Ishikawa (cell line): ENCODE measurements around the gene DMRTB1.

Source experiments
- CEBPB ChIP-seq: IDR thresholded peaks from 2 replicates; pipeline ENCODE4 v1.6.1; 2012
- CREB1 ChIP-seq: IDR thresholded peaks from 2 replicates; pipeline ENCODE4 v1.6.1; 2012; ENCODE audit warnings: low read depth
- EGR1 ChIP-seq: IDR thresholded peaks from 2 replicates; pipeline ENCODE4 v1.6.1; 2012
- EP300 ChIP-seq: IDR thresholded peaks from 2 replicates; pipeline ENCODE4 v1.6.1; 2012; ENCODE audit warnings: borderline replicate concordance
- MAX ChIP-seq: IDR thresholded peaks from 2 replicates; pipeline ENCODE4 v1.6.1; 2012
- NFIC ChIP-seq: IDR thresholded peaks from 2 replicates; pipeline ENCODE4 v1.6.1; 2012
- RAD21 ChIP-seq: IDR thresholded peaks from 2 replicates; pipeline ENCODE4 v1.6.1; 2012; ENCODE audit warnings: low read depth
- REST ChIP-seq: IDR thresholded peaks from 2 replicates; pipeline ENCODE4 v1.6.1; 2012; ENCODE audit warnings: low read depth, mild to moderate bottlenecking
- TAF1 ChIP-seq: IDR thresholded peaks from 2 replicates; pipeline ENCODE4 v1.6.1; 2012; ENCODE audit warnings: low read depth, mild to moderate bottlenecking
- TCF12 ChIP-seq: IDR thresholded peaks from 2 replicates; pipeline ENCODE4 v1.6.1; 2012; ENCODE audit warnings: low read depth
- TEAD4 ChIP-seq: IDR thresholded peaks from 2 replicates; pipeline ENCODE4 v1.6.1; 2012
- USF1 ChIP-seq: IDR thresholded peaks from 2 replicates; pipeline ENCODE4 v1.6.1; 2012
- YY1 ChIP-seq: IDR thresholded peaks from 2 replicates; pipeline ENCODE4 v1.6.1; 2012; ENCODE audit warnings: low read depth
- ZBTB7A ChIP-seq: IDR thresholded peaks from 2 replicates; pipeline ENCODE4 v1.6.1; 2012; ENCODE audit warnings: low read depth

- TF ChIP-seq USF1 = no peak
- TF ChIP-seq MAX = no peak
- TF ChIP-seq YY1 = no peak
- TF ChIP-seq REST = no peak
- TF ChIP-seq TEAD4 = no peak
- no peak for TF ChIP-seq EP300
- no peak for TF ChIP-seq CEBPB
- no peak for TF ChIP-seq TAF1
- TF ChIP-seq EGR1 = no peak
- TF ChIP-seq CREB1 = no peak
- no peak for TF ChIP-seq TCF12
- no peak for TF ChIP-seq NFIC
- TF ChIP-seq RAD21 = no peak
- no peak for TF ChIP-seq ZBTB7A
Measured at GRCh38 chr1:53501065-53502005, 42.1 kb downstream of the DMRTB1 start.
